Stimulated activated effector memory CD8-positive, alpha-beta T cell treated with anti-CD3 and anti-CD28 coated beads, Interleukin-12 subunit alpha, Interleukin-12 subunit beta, amount 100 ng/mL, for 72 hours (primary cell): Measurements from ENCODE around the gene TUB.
A peak's percentile ranks its signal among the peaks of the same experiment; 100 is the strongest.

Source experiments
- ATAC-seq: fragments of 150-1000 bp; cut with Tn5 transposase; 2 replicates; pipeline ENCODE4 v1.10.0; 2021
- DNase-seq, 2 donors: peaks; one replicate each; pipeline ENCODE4 v3.0.0; 2021 to 2022; ENCODE audit warnings: low spot score in 2 of 2
- H3K27ac Mint-ChIP-seq: one replicate; pipeline ENCODE4 v1.8.0; 2022; ENCODE audit warnings: mild to moderate bottlenecking, mixed read lengths
- H3K36me3 Mint-ChIP-seq: one replicate; pipeline ENCODE4 v1.8.0; 2022; ENCODE audit warnings: mild to moderate bottlenecking, mixed read lengths
- H3K4me1 Mint-ChIP-seq: one replicate; pipeline ENCODE4 v1.8.0; 2022; ENCODE audit warnings: mixed read lengths
- H3K4me3 Mint-ChIP-seq: one replicate; pipeline ENCODE4 v1.8.0; 2022; ENCODE audit warnings: mild to moderate bottlenecking, mixed read lengths
- H3K9me3 Mint-ChIP-seq: one replicate; pipeline ENCODE4 v1.8.0; 2022; ENCODE audit warnings: mixed read lengths

Gene TUB

DNA sequence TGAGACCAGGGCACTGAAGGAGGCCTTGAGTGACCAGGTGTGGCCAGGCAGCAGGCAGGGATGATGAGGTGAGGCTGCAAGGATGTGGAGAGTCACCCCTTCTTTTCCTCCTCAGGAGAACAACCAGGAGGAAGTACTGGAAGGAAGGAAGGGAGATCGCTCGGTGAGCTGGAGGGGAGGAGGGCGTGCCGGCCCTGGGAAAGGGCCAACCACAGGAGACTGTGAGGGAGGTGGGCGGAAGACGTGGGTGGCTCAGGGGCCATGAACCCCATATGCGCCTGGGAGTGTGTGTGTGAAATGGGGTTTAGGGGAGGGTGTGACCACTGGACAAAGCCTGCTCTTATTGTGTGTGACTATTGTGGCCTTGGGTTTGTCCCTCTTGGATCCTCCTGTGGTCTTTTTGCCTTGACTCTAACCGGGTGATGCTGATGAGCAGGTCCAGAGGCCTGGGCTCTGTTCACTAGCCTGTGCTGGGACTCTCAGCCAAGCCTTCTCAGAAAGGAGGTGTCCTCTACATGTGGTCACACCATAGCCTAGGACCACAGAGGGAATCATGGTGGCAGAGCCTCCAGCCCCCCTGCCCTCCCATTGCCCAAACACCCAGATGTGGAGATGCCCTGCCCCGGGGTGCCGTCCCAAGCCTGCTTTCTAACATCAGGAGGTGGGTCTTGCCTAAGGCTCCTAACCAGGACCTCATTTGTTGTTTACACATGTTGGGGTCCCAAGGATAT, 41.3 kb upstream of the TUB start:
- Mint-ChIP-seq H3K4me3 (no peak overlapping the region), H3K27ac (no peak overlapping the region), H3K9me3 (no peaks in the 10 kb centered on the region), H3K36me3 (no peaks in the 10 kb centered on the region), H3K4me1 (peaks cover 10% of the 10 kb centered on the region)
- DNase-seq = peak in 1 of 2 donors; percentile 35
- ATAC-seq = no peak

DNA sequence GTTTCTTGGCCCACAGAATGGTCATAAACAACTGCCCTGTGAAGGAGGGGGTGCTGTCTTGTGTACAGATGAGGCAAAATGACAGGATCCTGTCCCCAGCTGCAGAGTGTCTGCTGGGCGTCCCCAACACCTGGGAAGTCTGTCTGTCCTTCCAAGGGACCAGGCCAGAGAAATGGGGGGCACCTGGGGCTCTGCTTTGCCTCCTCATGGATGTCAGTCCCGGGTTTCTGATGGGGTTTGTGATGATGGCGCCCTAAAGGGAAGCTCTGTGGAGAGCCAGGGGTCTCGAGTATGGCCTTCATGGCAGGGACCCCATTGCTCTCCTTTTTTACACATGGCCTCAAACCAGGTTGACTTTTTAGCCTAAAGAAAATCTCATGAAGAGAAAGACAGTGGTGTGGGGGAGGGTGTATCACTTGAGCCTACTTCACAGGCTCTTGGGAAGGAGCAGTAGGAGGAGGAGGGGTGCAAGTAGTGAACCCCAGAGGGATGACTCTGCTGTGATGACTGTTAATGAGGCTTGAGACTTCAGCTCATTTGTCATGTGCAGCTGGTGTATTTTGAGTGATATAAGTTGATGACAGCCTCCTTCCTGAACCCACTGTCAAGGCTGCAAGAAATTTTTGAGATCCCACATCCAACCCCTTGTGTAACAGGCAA, 40.6 kb upstream of the TUB start:
- H3K36me3 Mint-ChIP-seq = no peaks in the 10 kb centered on the region
- no peak overlapping the region for H3K4me3 Mint-ChIP-seq
- no peaks in the 10 kb centered on the region for H3K9me3 Mint-ChIP-seq
- peaks cover 10% of the 10 kb centered on the region for H3K4me1 Mint-ChIP-seq
- DNase-seq = peak in 1 of 2 donors; percentile 29
- ATAC-seq = no peak
- no peak overlapping the region for H3K27ac Mint-ChIP-seq

DNA sequence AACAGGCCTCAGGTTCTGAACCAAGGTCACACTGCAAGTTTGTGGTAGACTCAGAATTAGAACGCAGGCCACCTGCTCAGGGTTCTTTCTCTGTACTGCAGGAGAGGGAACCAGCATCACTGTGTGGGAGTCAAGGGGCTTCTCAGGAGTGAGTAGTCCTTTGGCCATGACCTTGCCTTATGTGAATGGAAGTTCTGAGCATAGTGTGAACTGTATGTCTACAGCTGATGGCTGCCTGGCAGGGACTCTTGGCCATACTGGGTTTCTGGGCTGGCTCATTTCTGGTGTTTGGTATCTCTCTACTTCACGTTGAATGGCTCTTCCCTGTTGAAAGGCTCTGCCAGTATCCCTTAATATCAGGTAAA, 40.1 kb upstream of the TUB start:
- no peak overlapping the region for H3K4me3 Mint-ChIP-seq
- H3K36me3 Mint-ChIP-seq = no peaks in the 10 kb centered on the region

GRCh38 chr11:8041576-8041975, 39.4 kb upstream of the TUB start:
- Mint-ChIP-seq H3K4me1 (peaks cover 10% of the 10 kb centered on the region), H3K9me3 (no peaks in the 10 kb centered on the region), H3K36me3 (no peaks in the 10 kb centered on the region), H3K27ac (no peak overlapping the region), H3K4me3 (no peak overlapping the region)
- ATAC-seq (no peak), DNase-seq (peak in 1 of 2 donors; percentile 18)

More for the DNA sequence above, 40.1 kb upstream of the TUB start:
- Mint-ChIP-seq H3K27ac (no peak overlapping the region), H3K4me1 (peaks cover 10% of the 10 kb centered on the region), H3K9me3 (no peaks in the 10 kb centered on the region)
- ATAC-seq (no peak), DNase-seq (peak in 1 of 2 donors; percentile 36)

GRCh38 chr11:8043756-8044155, 37.3 kb upstream of the TUB start:
- DNase-seq = no peak
- no peak for ATAC-seq
- Mint-ChIP-seq H3K27ac (no peak overlapping the region), H3K4me3 (no peak overlapping the region), H3K36me3 (no peaks in the 10 kb centered on the region), H3K4me1 (peaks cover 5% of the 10 kb centered on the region), H3K9me3 (no peaks in the 10 kb centered on the region)

DNA sequence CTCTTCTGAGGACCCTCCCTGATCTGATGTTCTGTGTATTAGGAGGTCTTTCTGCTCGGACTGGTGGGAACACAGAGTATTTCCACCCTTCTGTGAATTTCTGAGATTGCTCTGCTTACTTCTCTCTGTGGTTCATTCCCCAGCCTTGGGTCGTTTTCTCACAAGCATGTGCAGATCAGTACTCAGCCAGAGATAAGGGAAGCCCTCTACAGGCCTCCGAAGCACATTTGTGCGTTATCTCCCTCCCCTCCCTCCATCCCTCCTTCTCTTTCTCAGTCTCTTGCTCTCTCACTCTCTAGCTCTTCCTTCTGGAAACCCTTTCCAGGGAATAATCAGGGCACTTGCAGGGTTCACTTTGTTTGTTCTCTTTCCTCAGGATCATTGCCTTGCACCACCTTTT, 35.2 kb upstream of the TUB start:
- Mint-ChIP-seq H3K4me3 (no peak overlapping the region), H3K4me1 (no peaks in the 10 kb centered on the region), H3K27ac (no peak overlapping the region), H3K36me3 (no peaks in the 10 kb centered on the region), H3K9me3 (no peaks in the 10 kb centered on the region)
- no peak for ATAC-seq
- DNase-seq = peak in 1 of 2 donors; percentile 22

- no peaks in the 10 kb centered on the region for H3K9me3 Mint-ChIP-seq
- H3K4me1 Mint-ChIP-seq = no peaks in the 10 kb centered on the region
- ATAC-seq = no peak
- H3K27ac Mint-ChIP-seq = no peak overlapping the region
- no peaks in the 10 kb centered on the region for H3K36me3 Mint-ChIP-seq
- peak in 1 of 2 donors; percentile 28 for DNase-seq
- no peak overlapping the region for H3K4me3 Mint-ChIP-seq
Measured at GRCh38 chr11:8047382-8047781, 33.6 kb upstream of the TUB start.

GRCh38 chr11:8049084-8049483, 31.9 kb upstream of the TUB start:
- Mint-ChIP-seq H3K4me3 (no peak overlapping the region), H3K9me3 (no peaks in the 10 kb centered on the region), H3K27ac (no peak overlapping the region), H3K4me1 (no peaks in the 10 kb centered on the region), H3K36me3 (no peaks in the 10 kb centered on the region)
- ATAC-seq (no peak), DNase-seq (no peak)

DNA sequence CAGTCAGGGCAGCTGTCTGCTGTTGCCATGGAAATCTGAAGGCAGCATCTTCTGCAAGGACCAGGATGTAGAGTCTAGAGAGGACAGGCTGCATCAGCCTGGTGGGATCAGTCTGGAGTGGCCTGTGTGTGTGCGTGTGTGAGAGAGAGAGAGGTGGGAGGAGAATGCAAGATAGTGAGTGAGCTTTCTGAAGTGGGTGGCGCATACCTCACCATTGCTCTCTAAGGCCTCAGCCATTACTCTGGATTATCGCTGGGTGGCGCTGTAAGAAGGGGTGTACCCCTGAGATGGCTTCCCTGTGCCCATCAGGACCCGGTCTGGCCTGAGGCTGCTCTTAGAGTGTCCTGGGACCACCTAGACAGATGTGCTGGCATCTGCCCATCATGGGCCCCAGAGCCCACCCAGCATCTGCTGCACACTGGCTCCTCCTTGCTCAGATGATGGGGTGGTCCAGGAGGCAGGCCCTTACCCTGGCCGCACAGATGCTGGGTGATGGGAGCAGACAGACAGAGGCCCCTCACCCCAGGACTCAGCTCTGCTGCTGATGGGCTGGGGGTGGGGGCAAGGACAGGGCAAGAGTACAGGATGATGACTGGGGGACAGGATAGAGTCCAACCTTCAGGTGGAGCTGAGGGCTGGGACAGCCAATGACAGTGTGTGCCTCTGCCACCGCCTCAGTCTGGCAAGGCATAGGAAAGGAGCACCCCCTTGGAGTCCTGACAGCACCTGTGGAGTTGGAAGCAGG, 25.7 kb upstream of the TUB start:
- ATAC-seq (peak; percentile 42), DNase-seq (no peak)
- peaks cover 10% of the 10 kb centered on the region for H3K4me1 Mint-ChIP-seq
- H3K36me3 Mint-ChIP-seq = no peaks in the 10 kb centered on the region
- H3K27ac Mint-ChIP-seq = peak overlapping the region; percentile 54
- no peak overlapping the region for H3K4me3 Mint-ChIP-seq
- no peaks in the 10 kb centered on the region for H3K9me3 Mint-ChIP-seq

DNA sequence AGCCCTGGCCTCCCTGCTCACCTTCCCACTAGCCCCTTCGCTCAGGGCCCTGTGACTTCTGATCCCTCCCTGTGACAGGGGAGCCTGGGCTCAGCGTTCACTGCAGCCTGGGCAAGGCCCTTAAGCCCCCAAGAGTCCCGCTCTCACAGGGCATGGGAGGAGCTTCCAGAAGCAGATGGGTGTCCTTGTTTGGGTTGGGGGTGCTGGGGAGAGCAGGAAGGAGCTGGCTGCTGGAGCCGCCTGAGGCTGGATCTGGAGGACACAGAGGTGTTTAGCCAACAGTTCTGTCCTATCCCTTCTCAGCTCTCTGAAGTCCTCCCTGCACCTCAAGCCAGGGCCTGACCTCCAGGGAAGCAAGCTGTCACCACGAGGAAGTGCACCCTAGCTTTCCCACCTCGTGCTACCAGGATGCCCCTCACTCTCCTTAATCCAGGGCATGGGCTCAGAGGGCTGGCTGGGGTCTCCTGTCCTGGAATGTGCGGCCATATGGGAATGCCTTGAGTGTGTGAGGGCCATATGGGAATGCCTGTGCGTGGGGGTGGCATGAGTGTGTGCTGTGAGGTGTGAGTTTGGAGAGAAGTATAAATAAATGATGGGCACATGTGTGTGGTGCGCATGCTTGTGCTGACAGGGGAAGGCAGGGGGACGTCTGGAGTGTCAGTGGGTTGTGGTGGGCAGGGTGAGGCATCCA, 25.0 kb upstream of the TUB start:
- ATAC-seq (no peak), DNase-seq (no peak)
- Mint-ChIP-seq H3K4me3 (no peak overlapping the region), H3K4me1 (peaks cover 10% of the 10 kb centered on the region), H3K36me3 (no peaks in the 10 kb centered on the region), H3K9me3 (no peaks in the 10 kb centered on the region), H3K27ac (no peak overlapping the region)

DNA sequence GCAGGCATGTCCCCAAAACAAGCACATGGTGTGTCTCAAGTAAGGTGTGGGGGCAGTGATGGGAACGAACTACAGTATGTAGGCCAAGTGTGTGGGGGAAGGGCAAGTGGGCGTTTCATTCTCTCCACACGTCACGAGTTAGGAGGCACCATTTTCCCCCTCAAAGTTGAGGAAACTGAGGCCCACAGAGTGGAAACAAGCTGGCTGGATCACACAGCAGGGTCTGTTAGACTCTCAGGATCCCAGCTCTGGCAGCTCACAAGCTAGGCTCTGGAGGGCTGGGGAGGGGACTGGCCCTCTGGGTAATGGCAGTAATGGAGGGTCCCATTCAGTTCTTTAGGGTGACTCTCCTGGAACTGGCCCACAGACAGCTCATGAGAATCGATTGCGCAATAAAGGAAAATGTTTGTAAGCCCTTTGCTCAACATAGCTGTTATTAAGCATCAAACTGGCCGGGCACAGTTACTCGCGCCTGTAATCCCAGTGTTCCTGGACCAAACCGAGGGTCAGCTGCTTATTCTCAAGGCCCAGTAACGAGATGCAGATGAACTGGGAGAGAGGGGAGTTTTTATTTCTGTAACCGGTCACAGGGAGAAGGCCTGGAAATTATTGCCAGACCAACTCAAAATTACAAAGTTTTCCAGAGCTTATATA, 24.1 kb upstream of the TUB start:
- peaks cover 10% of the 10 kb centered on the region for H3K4me1 Mint-ChIP-seq
- no peak overlapping the region for H3K27ac Mint-ChIP-seq
- DNase-seq (no peak), ATAC-seq (no peak)
- H3K4me3 Mint-ChIP-seq = no peak overlapping the region
- no peaks in the 10 kb centered on the region for H3K36me3 Mint-ChIP-seq
- H3K9me3 Mint-ChIP-seq = no peaks in the 10 kb centered on the region

GRCh38 chr11:8058216-8058615, 22.8 kb upstream of the TUB start:
- DNase-seq = no peak
- Mint-ChIP-seq H3K36me3 (no peaks in the 10 kb centered on the region), H3K4me3 (no peak overlapping the region), H3K4me1 (peaks cover 10% of the 10 kb centered on the region), H3K9me3 (no peaks in the 10 kb centered on the region), H3K27ac (no peak overlapping the region)
- ATAC-seq = no peak

GRCh38 chr11:8059030-8059429, 22.0 kb upstream of the TUB start:
- Mint-ChIP-seq H3K4me3 (no peak overlapping the region), H3K27ac (peak overlapping the region; percentile 43), H3K36me3 (no peaks in the 10 kb centered on the region), H3K9me3 (no peaks in the 10 kb centered on the region), H3K4me1 (peaks cover 10% of the 10 kb centered on the region)
- no peak for ATAC-seq
- no peak for DNase-seq

DNA sequence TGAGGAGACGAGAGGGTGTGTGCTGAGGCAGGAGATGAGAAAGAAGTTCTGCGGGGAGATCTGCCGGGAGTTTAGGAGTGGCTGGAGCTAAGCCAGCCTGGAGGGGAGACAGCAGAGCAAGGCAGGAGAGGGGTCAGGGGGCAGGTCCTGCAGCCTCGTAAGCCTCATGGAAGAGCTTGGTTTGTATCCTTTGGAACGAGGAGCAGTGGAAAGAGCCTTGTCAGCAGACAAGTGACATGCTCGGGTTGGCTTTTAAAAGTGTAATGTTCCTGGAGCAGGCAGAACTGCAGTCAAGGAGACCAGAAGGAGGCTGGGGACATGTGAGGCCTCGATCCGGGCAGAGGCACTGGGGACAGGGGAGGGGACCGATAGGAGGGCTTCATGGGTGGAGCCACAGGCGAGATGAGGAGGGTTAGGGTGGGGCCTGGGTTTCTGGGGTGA, 21.4 kb upstream of the TUB start:
- Mint-ChIP-seq H3K9me3 (no peaks in the 10 kb centered on the region), H3K36me3 (no peaks in the 10 kb centered on the region), H3K4me3 (no peak overlapping the region), H3K4me1 (peaks cover 10% of the 10 kb centered on the region), H3K27ac (peak overlapping the region; percentile 43)
- ATAC-seq = no peak
- no peak for DNase-seq
